Endothelial cell of umbilical vein (primary cell): Measurements from ENCODE around the gene PPP1R13L. TPM values are rescaled to one million over a fixed set of nuclear protein-coding genes. Genes with fewer than 3 reads are reported as not detected.
A peak's percentile ranks its signal among the peaks of the same experiment; 100 is the strongest.

Experiments
- BruUV-seq: library from RNA; stranded (reverse); fragments of 400-500 nt; replicated peaks from 2 replicates; lab custom pipeline; 2021; lab: Mats Ljungman, UMichigan
- CTCF ChIA-PET: fragments of 300-600, 350-600 bp; sonication (Branson Sonifier 250); formaldehyde crosslinking; loops from one replicate; lab custom pipeline; 2021; ENCODE audit warnings: antibody characterized with exemption, inconsistent platforms; lab: Charles Lee
- POLR2A ChIA-PET: fragments of 300-600, 350-600 bp; sonication (Branson Sonifier 250); formaldehyde crosslinking; loops from one replicate; lab custom pipeline; 2021; ENCODE audit warnings: antibody characterized with exemption, inconsistent platforms; lab: Charles Lee
- DNase-seq: peaks from one replicate; pipeline ENCODE4 v3.0.0-alpha.2; 2011; ENCODE audit warnings: low read depth, low spot score
- FAIRE-seq: peaks from 2 replicates; lab custom pipeline; 2011; peaks lifted over from hg19 to GRCh38; lab: Jason Lieb, UNC
- H2AFZ ChIP-seq: 2 replicates; pipeline ENCODE4 v1.6.0; 2012; ENCODE audit warnings: low read depth, low read length, control low read depth, inconsistent platforms
- H3K27ac ChIP-seq: 2 replicates; pipeline ENCODE4 v1.5.1; 2011; ENCODE audit warnings: low read depth, mild to moderate bottlenecking, control low read depth, low read length, moderate library complexity; ENCODE audit not compliant: insufficient read depth
- H3K27me3 ChIP-seq, 2 experiments: 2 replicates each; pipeline versions ENCODE4 v1.6.0 to v1.6.1; 2011; ENCODE audit warnings: low read length in 2 of 2, mixed read lengths in 1 of 2; ENCODE audit not compliant: control insufficient read depth in 2 of 2, insufficient read depth in 2 of 2
- H3K36me3 ChIP-seq, 2 experiments: 2 replicates in 1 of 2; 3 replicates in 1 of 2; pipeline ENCODE4 v1.5.1; 2011; ENCODE audit warnings: low read length in 2 of 2, mild to moderate bottlenecking in 1 of 2, moderate library complexity in 1 of 2; ENCODE audit not compliant: control insufficient read depth in 2 of 2, insufficient read depth in 2 of 2; ENCODE audit errors: extremely low read depth in 1 of 2
- H3K4me1 ChIP-seq: 3 replicates; pipeline ENCODE4 v1.5.1; 2011; ENCODE audit warnings: mild to moderate bottlenecking, low read length; ENCODE audit not compliant: control insufficient read depth, insufficient read depth; ENCODE audit errors: extremely low read depth
- H3K4me2 ChIP-seq: 2 replicates; pipeline ENCODE4 v1.6.1; 2011; ENCODE audit warnings: low read length, control low read depth, mixed read lengths; ENCODE audit not compliant: insufficient read depth
- H3K4me3 ChIP-seq, 3 experiments: fragments of 200-600 bp in 1 of 3; sonication (generic), shearing (Covaris generic) in 1 of 3; replicated peaks in 1 of 3; 2 replicates each; pipeline ENCODE4 v1.5.1; 2011 to 2016; ENCODE audit warnings: control low read depth in 3 of 3, low read length in 3 of 3, mild to moderate bottlenecking in 2 of 3, inconsistent platforms in 1 of 3, low read depth in 1 of 3, moderate library complexity in 1 of 3; ENCODE audit not compliant: insufficient read depth in 1 of 3
- H3K79me2 ChIP-seq: 2 replicates; pipeline ENCODE4 v1.6.0; 2012; ENCODE audit warnings: low read length, inconsistent platforms; ENCODE audit not compliant: control insufficient read depth, insufficient read depth
- H3K9ac ChIP-seq: replicated peaks from 2 replicates; pipeline ENCODE3; 2011; ENCODE audit warnings: low read length, control low read depth; ENCODE audit not compliant: insufficient read depth; ENCODE audit errors: extremely low read depth
- H3K9me1 ChIP-seq: replicated peaks from 3 replicates; pipeline ENCODE4 v1.6.0; 2011; ENCODE audit warnings: mild to moderate bottlenecking, low read length; ENCODE audit not compliant: control insufficient read depth, insufficient read depth; ENCODE audit errors: extremely low read depth
- H3K9me3 ChIP-seq: replicated peaks from 2 replicates; pipeline ENCODE4 v1.5.1; 2012; ENCODE audit warnings: low read length, inconsistent platforms; ENCODE audit not compliant: control insufficient read depth, insufficient read depth
- H4K20me1 ChIP-seq: replicated peaks from 2 replicates; pipeline ENCODE3; 2011; ENCODE audit warnings: mild to moderate bottlenecking, low read length; ENCODE audit not compliant: control insufficient read depth, insufficient read depth; ENCODE audit errors: extremely low read depth
- EZH2 ChIP-seq: IDR thresholded peaks from 2 replicates; pipeline ENCODE4 v1.6.1; 2012; ENCODE audit warnings: borderline replicate concordance, low read depth, mild to moderate bottlenecking, moderate library complexity, low read length, inconsistent platforms; ENCODE audit not compliant: severe bottlenecking
- FOS ChIP-seq: IDR thresholded peaks from 2 replicates; pipeline ENCODE4 v1.6.1; 2011; ENCODE audit warnings: mild to moderate bottlenecking, low read length, moderate library complexity, borderline replicate concordance; ENCODE audit not compliant: insufficient read depth
- GATA2 ChIP-seq: IDR thresholded peaks from 2 replicates; pipeline ENCODE4 v1.7.0; 2011; ENCODE audit warnings: low read depth, mild to moderate bottlenecking, moderate library complexity, mixed read lengths, low read length; ENCODE audit not compliant: insufficient read length, insufficient read depth
- JUN ChIP-seq: IDR thresholded peaks from 2 replicates; pipeline ENCODE4 v1.6.1; 2011; ENCODE audit warnings: borderline replicate concordance, low read depth; ENCODE audit not compliant: insufficient read length, insufficient read depth
- MYC ChIP-seq: IDR thresholded peaks from one replicate; pipeline ENCODE4 v1.6.1; 2011; ENCODE audit warnings: mild to moderate bottlenecking, low read depth, low read length
- POLR2A ChIP-seq: IDR thresholded peaks from 2 replicates; pipeline ENCODE4 v1.6.1; 2012; ENCODE audit warnings: low read depth, mild to moderate bottlenecking, control low read depth, low read length
- POLR2AphosphoS5 ChIP-seq: IDR thresholded peaks from 2 replicates; pipeline ENCODE4 v1.6.1; 2012; ENCODE audit warnings: low read depth, mild to moderate bottlenecking, control low read depth, low read length, moderate library complexity; ENCODE audit not compliant: insufficient read depth
- dilution Hi-C: fragments of 300-500 bp; cut with MboI; formaldehyde crosslinking; loops from one replicate; pipeline ENCODE4 v1.15.0; 2019; ENCODE audit warnings: low sequenced_read_pairs; ENCODE audit not compliant: extremely low pct_ligation_motif_present
- intact Hi-C: fragments of 100-400 bp; cut with micrococcal nuclease; formaldehyde crosslinking; loops from one replicate; pipeline ENCODE4 v1.10.0; 2022
- polyA plus RNA-seq, 4 experiments: library from polyadenylated mRNA; depleted of rRNA in 3 of 4; stranded (reverse) in 3 of 4; unstranded in 1 of 4; fragments of >200 nt; gene quantifications; 2 replicates each; pipeline versions ENCODE4 v1.2.1 to v1.2.3, GENCODE V29; 2011 to 2012; ENCODE audit warnings: missing spikeins in 1 of 4
- total RNA-seq: library from RNA; stranded (reverse); gene quantifications from 2 replicates; pipeline ENCODE4 v1.2.3, GENCODE V29; 2021
- TF ChIP-seq, protein P1 (sequence below), 2 donors: IDR thresholded peaks; 1 replicate in 1 of 2; 2 replicates in 1 of 2; pipeline ENCODE4 v1.5.1; 2011; ENCODE audit warnings: low read length in 2 of 2, mild to moderate bottlenecking in 2 of 2, moderate library complexity in 2 of 2, control low read depth in 1 of 2, inconsistent platforms in 1 of 2, low read depth in 1 of 2; ENCODE audit not compliant: insufficient read depth in 1 of 2; ENCODE audit errors: extremely low read depth in 1 of 2

Gene PPP1R13L
- total and polyA plus RNA-seq, 2 donors (not counting 3 experiments of a cell fraction or from before 2014, with no cell fraction given): 28.5 to 77.4 TPM

DNA sequence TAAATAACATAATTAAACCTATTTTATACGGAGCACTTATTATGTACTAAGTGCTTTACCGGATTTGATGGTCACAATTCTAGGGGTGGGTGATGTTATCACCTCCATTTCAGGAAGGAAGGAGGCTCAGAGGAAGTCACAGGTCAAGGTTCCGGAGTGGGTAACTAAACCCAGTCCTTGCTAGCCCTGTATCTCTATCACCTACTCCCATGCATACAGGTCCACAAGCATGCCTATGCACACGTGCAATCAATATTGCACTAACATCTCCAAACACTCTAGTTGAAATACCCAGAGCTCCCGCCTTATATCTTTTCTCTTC lies 45.1 kb upstream of the PPP1R13L start:
- Histone ChIP-seq H3K27ac (peak overlapping the region; percentile 87), H3K4me3 (peak overlapping the region in 2 of 3 experiments; percentile 37 to 53), H3K4me2 (peak overlapping the region; percentile 54), H2AFZ (peak overlapping the region; percentile 65), H3K27me3 (no peaks in the 10 kb centered on the region), H3K4me1 (peaks cover 20% of the 10 kb centered on the region), H3K9ac (peak overlapping the region; percentile 84), H4K20me1 (no peaks in the 10 kb centered on the region), H3K9me1 (no peaks in the 10 kb centered on the region), H3K9me3 (no peaks in the 10 kb centered on the region), H3K79me2 (no peaks in the 10 kb centered on the region), H3K36me3 (no peaks in the 10 kb centered on the region)
- no TSS peak for BruUV-seq
- CTCF ChIA-PET: interaction anchor here (1.9 to 2.3 kb wide), 3 partner anchors 10 to 29 kb away, joined by 9 to 17 read pairs (median 11); partner anchors contain the start of gene FOSB
- DNase-seq: peak; percentile 32
- dilution Hi-C loops: no loop called here
- FAIRE-seq: no peak
- POLR2A ChIA-PET: no interaction called here
- intact Hi-C loops: loop anchor here (1.0 kb wide), 1 partner anchor 19 kb away; no protein-coding TSS in a partner anchor
- TF ChIP-seq, protein P1, sequence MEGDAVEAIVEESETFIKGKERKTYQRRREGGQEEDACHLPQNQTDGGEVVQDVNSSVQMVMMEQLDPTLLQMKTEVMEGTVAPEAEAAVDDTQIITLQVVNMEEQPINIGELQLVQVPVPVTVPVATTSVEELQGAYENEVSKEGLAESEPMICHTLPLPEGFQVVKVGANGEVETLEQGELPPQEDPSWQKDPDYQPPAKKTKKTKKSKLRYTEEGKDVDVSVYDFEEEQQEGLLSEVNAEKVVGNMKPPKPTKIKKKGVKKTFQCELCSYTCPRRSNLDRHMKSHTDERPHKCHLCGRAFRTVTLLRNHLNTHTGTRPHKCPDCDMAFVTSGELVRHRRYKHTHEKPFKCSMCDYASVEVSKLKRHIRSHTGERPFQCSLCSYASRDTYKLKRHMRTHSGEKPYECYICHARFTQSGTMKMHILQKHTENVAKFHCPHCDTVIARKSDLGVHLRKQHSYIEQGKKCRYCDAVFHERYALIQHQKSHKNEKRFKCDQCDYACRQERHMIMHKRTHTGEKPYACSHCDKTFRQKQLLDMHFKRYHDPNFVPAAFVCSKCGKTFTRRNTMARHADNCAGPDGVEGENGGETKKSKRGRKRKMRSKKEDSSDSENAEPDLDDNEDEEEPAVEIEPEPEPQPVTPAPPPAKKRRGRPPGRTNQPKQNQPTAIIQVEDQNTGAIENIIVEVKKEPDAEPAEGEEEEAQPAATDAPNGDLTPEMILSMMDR (IDR thresholded peaks at IDR 0.05; ENCODE audit: extremely low read depth in 1 of 2, insufficient read depth in 1 of 2, low read depth in 1 of 2, low read length in 2 of 2): no peak
- no peak for TF ChIP-seq FOS
- TF ChIP-seq JUN: no peak
- peak; percentile 38 for TF ChIP-seq GATA2

DNA sequence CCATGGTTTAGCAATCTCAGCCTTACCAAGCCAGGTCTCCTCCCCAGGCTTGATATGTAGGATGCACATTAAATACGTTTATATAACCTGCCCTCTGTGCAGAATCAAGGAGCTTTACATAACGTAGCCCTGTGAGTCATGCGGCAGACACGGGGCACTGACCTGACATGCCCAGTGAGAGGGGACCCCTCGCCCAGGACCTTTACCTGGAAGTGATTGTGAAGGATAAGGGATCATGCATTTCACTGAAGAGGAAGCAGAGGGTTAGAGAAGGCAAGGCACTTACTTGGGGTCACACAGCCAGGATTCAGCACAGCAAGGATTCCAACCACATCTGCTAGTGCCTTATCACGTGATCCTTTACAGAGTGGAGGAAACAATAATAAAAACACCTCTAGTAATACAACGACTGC lies 44.0 kb upstream of the PPP1R13L start:
- Histone ChIP-seq H3K9ac (no peak overlapping the region), H2AFZ (peak overlapping the region; percentile 1), H4K20me1 (no peaks in the 10 kb centered on the region), H3K79me2 (no peaks in the 10 kb centered on the region), H3K27ac (no peak overlapping the region), H3K4me1 (peaks cover 26% of the 10 kb centered on the region), H3K27me3 (no peaks in the 10 kb centered on the region), H3K9me3 (no peaks in the 10 kb centered on the region), H3K4me3 (no peak overlapping the region), H3K36me3 (no peaks in the 10 kb centered on the region), H3K9me1 (no peaks in the 10 kb centered on the region), H3K4me2 (no peak overlapping the region)
- DNase-seq (no peak), FAIRE-seq (peak; percentile 21)
- TF ChIP-seq POLR2AphosphoS5 (no peak), POLR2A (no peak), EZH2 (no peak), JUN (no peak), MYC (no peak)
- ChIA-PET POLR2A (no interaction called here), CTCF (interaction anchor here (0.7 to 2.3 kb wide), 8 partner anchors 8 to 47 kb away, joined by 3 to 17 read pairs (median 6); partner anchors contain the start of gene FOSB)
- no TSS peak for BruUV-seq
- intact Hi-C loops: no loop called here
- dilution Hi-C loops: no loop called here
